HG03460 (cell line): ENCODE results near the gene ESPL1.
"Not testable (repeated sequence)": the region's sequence is repeated elsewhere in the genome, so short reads cannot be mapped to it uniquely, and the experiment has no call there.

Source experiments
- ATAC-seq: cut with Tn5 transposase; IDR thresholded peaks from one replicate; pipeline ENCODE4 v1.9.1; 2021; ENCODE audit not compliant: unreplicated experiment

ESPL1 gene

GRCh38 chr12:53297106-53297505, 29.0 kb downstream of the ESPL1 start:
- ATAC-seq, result not testable (repeated sequence)

DNA sequence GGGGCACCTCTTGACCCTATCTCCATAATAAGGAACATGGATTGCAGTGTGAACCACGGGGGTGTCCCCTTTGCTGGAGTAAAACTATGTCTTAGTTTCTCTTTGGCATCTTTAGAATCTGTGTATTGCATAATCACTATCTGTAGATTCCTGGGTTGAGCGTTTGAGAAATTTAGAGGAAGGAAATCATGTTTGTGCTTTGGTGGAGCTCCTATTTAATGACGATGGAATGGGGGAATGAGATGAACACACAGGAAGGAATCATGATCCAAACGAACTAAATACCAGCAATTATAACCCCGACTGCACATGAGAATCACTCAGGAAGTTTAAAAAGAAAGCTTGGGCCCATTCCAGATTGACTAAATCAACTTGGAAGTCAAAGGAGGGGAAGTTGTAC, 30.1 kb downstream of the ESPL1 start:
- ATAC-seq, result no peak

DNA sequence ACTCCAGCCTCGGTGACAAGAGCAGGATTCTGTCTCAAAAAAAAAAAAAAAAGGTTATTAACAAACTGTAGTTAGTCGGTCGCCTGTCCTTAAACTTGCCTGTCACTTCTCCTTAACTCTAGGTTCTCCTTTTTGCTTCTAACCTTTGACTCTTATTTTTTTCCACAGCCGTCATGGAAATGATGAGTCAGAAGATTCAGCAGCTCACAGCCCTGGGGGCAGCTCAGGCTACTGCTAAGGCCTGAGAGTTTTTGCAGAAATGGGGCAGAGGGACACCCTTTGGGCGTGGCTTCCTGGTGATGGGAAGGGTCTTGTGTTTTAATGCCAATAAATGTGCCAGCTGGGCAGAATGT, 31.0 kb downstream of the ESPL1 start:
- ATAC-seq, result no peak

DNA sequence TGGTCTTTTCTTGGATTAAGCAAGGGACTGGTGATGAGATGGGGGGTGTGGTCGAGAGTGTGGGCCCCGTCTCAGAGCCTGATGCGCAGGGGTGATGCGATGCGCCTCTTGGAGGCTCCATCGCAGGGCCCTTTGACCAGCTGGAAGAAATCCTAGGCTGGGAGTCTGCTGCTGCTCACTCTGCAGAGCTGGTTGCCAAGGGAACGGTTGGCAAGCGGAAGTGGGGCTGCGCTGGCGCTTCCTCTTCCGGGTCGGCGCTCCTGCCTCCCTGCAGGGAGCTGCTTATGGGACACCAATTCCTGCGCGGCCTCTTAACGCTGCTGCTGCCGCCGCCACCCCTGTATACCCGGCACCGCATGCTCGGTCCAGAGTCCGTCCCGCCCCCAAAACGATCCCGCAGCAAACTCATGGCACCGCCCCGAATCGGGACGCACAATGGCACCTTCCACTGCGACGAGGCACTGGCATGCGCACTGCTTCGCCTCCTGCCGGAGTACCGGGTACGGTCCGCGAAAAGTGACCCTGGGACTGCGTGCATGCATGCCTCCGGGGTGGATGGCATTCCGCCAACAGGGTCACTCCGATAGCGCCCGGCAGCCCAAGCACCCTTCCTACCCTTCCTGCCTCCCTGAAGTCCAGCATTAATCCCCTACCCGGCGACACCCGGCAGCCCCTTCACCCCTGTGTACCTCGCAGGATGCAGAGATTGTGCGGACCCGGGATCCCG, 31.5 kb downstream of the ESPL1 start, which contains the start of gene MYG1:
Gene MYG1 (plus strand): TSS at position 242 of the 727 bp plus-strand sequence. CDS start 43 bp downstream, at position 285.
- ATAC-seq, result peak; percentile 65

DNA sequence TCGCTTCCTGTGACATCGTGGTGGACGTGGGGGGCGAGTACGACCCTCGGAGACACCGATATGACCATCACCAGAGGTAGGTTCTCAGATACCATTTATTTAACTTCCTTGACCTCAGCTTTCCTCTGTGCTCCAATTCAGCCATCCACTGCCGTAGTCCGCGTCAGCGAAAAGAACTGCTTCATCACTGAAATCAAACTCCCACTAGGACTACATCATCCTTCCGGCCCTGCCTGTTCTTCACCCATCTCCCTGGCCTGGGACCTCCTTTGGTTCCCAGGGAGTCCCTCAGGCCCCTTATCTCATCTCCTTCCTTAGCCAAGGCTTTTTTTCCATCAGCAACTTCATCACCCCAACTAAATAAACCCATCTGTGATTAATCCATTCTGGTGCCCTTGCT, 32.1 kb downstream of the ESPL1 start:
- ATAC-seq, result no peak

DNA sequence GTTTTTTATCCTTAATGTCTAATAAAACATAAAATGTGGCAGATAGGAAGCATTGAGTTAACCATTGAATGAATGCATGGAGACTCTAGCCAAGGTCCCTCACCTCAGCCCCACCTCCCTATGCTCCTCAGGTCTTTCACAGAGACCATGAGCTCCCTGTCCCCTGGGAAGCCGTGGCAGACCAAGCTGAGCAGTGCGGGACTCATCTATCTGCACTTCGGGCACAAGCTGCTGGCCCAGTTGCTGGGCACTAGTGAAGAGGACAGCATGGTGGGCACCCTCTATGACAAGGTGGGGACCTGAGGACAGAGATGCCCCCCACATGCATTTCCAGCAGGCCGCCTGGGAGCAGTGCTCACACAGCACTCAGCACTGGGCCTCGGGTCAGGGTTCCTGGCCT, 34.8 kb downstream of the ESPL1 start:
- ATAC-seq, result no peak

- no peak for ATAC-seq
These were observed 38.7 kb downstream of the ESPL1 start for GRCh38 chr12:53306826-53307225.

GRCh38 chr12:53308276-53308675, 40.2 kb downstream of the ESPL1 start:
- ATAC-seq, result no peak

DNA sequence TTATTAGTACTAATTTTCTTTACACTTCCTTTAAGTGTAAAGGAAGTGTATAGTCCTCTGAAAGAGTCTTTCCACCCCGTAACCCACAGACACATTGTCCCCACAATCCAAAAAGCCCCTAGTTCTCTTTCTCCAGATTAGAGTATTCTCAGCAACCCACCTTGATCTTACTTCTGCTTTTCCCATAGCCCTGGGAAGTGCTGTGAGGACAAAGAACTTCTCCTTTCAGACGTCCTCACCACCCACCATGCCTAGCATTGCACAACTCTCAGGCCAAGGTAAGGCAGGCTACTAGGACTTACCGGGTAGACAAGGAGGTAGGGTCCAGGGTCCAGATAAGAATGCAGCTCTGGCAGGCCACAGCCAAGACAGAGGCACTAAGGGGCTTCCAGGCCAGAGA, 45.9 kb downstream of the ESPL1 start:
- no peak for ATAC-seq

GRCh38 chr12:53320352-53321195, 52.5 kb downstream of the ESPL1 start:
- no peak for ATAC-seq

- ATAC-seq, result peak; percentile 44
These were observed 56.1 kb downstream of the ESPL1 start for GRCh38 chr12:53324113-53324778.

- ATAC-seq, result peak; percentile 50
These were observed 56.8 kb downstream of the ESPL1 start for GRCh38 chr12:53324779-53325510.

- no peak for ATAC-seq
These were observed 57.5 kb downstream of the ESPL1 start for GRCh38 chr12:53325511-53326061.

DNA sequence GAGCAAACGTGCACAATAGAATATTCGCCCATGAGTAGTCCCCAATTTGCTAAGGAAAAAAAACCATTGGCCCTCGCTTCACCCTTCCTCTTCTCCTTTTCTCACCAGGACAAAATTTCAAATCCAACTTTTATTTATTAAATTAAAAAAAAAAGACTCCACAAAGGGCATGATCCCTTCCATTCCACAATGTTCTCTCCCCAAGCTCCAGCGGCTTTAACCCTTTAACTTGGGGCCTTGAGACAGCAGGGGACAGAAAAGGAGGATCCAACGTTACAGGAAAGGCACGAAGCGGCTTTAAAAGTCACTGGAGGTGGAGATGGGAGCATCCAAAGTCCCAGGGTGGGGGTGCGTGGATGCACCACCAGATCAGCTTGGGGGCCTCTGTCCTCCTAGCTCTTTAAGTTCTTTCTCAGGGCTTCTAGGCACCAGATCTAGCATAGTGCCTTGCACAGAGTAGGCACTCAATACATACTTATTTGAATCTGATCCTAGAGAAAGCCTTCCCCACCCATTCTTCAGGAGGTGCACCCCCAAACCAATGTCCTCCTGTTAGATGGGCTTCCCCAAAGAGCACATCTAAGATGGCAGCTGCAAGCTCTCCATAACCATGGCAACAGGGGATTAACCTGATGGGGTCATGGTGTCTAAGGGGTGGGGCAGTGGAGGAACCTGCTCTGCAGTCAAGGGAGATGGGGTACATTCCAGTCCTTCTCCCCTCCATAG, 58.5 kb downstream of the ESPL1 start:
- no peak for ATAC-seq

DNA sequence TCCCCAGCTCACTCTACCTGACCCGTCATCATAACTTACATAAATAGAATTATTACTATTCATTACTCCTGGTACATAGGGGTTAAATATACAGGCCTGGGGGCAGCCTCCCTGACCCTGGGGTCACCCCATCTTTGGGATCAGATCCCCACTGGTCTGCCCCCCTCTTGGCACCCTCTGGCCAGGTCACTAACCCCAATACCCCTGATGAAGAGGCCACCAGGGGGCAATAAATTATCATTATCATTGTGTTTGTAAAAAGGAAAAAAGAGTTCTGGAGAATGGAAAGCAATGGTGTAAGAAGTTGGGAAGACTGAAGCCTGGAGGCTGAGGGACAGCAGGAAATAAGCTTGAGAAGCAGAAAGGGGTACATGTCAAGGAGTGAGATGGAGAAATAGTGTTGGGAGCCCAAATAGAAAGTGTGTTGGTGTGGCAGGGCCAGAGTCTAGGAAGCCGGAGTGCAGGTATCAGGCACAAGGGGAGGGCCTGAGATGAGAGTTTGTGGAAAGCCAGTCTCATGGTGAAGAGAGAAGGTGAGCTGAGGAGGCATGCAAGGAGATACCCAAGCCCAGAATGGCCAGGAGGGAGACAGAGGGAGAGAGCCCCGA, 59.4 kb downstream of the ESPL1 start:
- no peak for ATAC-seq

DNA sequence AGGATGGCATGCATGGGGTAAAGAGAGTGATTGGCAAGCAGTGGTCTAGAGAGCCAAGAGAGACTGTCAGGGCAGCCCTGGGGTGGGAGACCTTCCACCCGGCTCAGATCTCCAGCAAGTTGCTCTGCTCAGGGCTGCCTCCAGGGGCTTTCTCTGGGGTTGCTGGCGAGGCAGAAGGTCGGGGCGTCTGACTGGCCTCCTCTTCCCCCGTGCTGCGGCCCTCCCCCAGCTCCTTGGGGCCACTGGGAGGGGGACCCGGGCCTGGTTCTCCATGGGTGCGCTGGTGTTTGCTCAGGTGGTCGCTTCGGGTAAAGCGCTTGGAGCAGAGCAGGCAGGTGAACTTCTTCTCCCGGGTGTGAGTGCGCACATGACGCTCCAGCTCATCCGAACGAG, 59.9 kb downstream of the ESPL1 start:
- no peak for ATAC-seq

DNA sequence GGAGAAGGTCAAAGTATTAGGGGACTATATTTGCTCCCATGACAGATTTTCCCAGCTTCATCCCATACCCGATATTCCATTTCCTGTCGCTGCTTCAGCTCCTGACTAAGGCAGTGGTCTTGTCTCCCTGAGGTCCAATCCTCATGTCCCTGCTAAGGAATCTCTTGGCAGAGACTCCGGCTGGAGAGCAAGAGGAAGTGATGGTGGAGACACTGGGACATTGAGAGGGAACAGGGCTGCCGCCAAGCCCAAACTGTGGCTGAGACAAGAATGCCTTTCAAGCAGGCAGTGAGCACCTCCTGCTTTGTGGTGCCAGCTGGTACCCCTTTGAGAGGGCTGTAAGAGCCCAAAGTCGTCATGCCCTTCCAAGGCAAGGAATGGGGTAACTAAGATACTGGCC, 62.6 kb downstream of the ESPL1 start:
- ATAC-seq, result no peak

- not testable (repeated sequence) for ATAC-seq
These were observed 64.2 kb downstream of the ESPL1 start for GRCh38 chr12:53332339-53332738.

DNA sequence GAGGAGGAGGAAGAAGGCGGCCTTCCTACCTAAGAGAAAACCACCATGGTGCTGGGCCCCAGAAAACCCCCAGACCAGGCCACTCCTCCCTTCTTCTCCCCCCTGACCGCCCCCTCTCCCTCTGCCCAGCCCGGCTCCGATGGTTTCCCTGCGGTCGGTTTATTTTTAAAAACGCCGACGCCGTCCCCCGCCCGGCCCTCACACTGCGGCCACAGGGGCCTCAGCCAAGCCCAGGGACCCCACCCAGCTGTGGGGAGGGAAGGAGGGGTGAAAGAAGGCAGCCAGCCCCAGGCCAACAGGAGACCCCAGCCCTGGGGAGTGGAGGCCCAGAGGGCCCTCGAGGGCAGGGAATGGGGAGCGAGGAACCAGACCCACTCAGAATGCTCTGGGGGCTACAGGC, 64.6 kb downstream of the ESPL1 start:
- ATAC-seq, result no peak

GRCh38 chr12:53333289-53333688, 65.2 kb downstream of the ESPL1 start:
- ATAC-seq, result no peak
